Right lobe of liver (tissue), 6 donors: ENCODE results near the gene SCN4A. TPM values are rescaled to one million over a fixed set of nuclear protein-coding genes. Genes with fewer than 3 reads are reported as not detected.

Experiments
- ATAC-seq, 4 donors: fragments of 200-7000 bp; cut with Tn5 transposase; one replicate each; pipeline ENCODE4 v1.9.1; 2020; ENCODE audit warnings: mild to moderate bottlenecking in 4 of 4, moderate library complexity in 4 of 4
- DNase-seq, 3 donors: peaks; one replicate each; pipeline ENCODE4 v3.0.0-alpha.2; 2020
- H3K27ac ChIP-seq, 3 donors: fragments of 200-600 bp; one replicate each; pipeline ENCODE4 v1.8.0; 2022
- H3K27me3 ChIP-seq, 2 donors: fragments of 200-600 bp; one replicate each; pipeline ENCODE4 v1.8.0; 2022
- H3K36me3 ChIP-seq, 4 donors: fragments of 200-600 bp; sonication (generic) in 1 of 4; one replicate each; pipeline versions ENCODE4 v1.5.1 to v1.8.0; 2017 to 2022; ENCODE audit warnings: control low read depth in 1 of 4
- H3K4me1 ChIP-seq, 4 donors: fragments of 200-600 bp; sonication (generic) in 1 of 4; one replicate each; pipeline versions ENCODE4 v1.5.1 to v1.8.0; 2017 to 2022; ENCODE audit warnings: control low read depth in 1 of 4
- H3K4me3 ChIP-seq, 3 donors: fragments of 200-600 bp; one replicate each; pipeline ENCODE4 v1.8.0; 2022
- H3K9me3 ChIP-seq, 4 donors: fragments of 200-600 bp; sonication (generic) in 1 of 4; one replicate each; pipeline versions ENCODE4 v1.5.1 to v1.8.0; 2017 to 2022; ENCODE audit warnings: control low read depth in 1 of 4
- POLR2A ChIP-seq: fragments of 450-650 bp; IDR thresholded peaks from one replicate; pipeline ENCODE4 v1.6.1; 2017; ENCODE audit warnings: antibody characterized with exemption, mild to moderate bottlenecking
- WGBS: methylation state at CpG from one replicate; pipeline ENCODE4 v1.1.6; 2018; ENCODE audit warnings: low coverage, low lambda C conversion rate; ENCODE audit not compliant: insufficient coverage; ENCODE audit errors: missing lambda C conversion rate; 5-methylcytosine and 5-hydroxymethylcytosine counted together
- intact Hi-C, 2 donors: fragments of 100-400 bp; cut with DNase I; formaldehyde crosslinking; loops; one replicate each; pipeline versions ENCODE4 v1.11.2 to v1.14.1; 2022
- total RNA-seq, 6 experiments: library from RNA; depleted of rRNA in 2 of 6; stranded (reverse); fragments of >200 nt in 2 of 6; fragmentation: NEBNext Ultra II Directional in 3 of 6; extraction: Animal tissue kit (Norgen Biotek cat#: 25700) in 3 of 6; gene quantifications; one replicate each; pipeline versions ENCODE4 v1.1.0 to v1.2.4, GENCODE V29; 2016 to 2023
- TF ChIP-seq, protein P1 (sequence below), 4 donors: fragments of 200-600 bp in 3 of 4; fragments of 450-650 bp in 1 of 4; IDR thresholded peaks; one replicate each; pipeline versions ENCODE4 v1.5.1 to v1.8.0; 2016 to 2022; ENCODE audit warnings: antibody characterized with exemption in 4 of 4, mild to moderate bottlenecking in 2 of 4
- donor health status: DM: no; HTN: yes; CAD: no.
- donor health status: DM: no; HTN: no; CAD: no.
- donor health status: DM: no; HTN: no; CAD: no.
- donor health status: DM: no; HTN: yes; CAD: no.
- donor health status: DM: no; HTN: yes; CAD: no.

Gene SCN4A
- total RNA-seq, 6 experiments from 2014 or later, result 0.10 to 1.4 (median 0.20) TPM

- no peak for ATAC-seq
- no peak overlapping the region for H3K27ac ChIP-seq
- H3K4me3 ChIP-seq, result no peak overlapping the region
- intact Hi-C loops, result no loop called here
- DNase-seq, result no peak
- WGBS, result 53% methylated on average over 9 of the region's 21 CpGs
- no peaks in the 10 kb centered on the region for H3K9me3 ChIP-seq
- no peaks in the 10 kb centered on the region for H3K36me3 ChIP-seq
- H3K4me1 ChIP-seq, result no peaks in the 10 kb centered on the region
- TF ChIP-seq POLR2A, result no peak
- TF ChIP-seq, protein P1, sequence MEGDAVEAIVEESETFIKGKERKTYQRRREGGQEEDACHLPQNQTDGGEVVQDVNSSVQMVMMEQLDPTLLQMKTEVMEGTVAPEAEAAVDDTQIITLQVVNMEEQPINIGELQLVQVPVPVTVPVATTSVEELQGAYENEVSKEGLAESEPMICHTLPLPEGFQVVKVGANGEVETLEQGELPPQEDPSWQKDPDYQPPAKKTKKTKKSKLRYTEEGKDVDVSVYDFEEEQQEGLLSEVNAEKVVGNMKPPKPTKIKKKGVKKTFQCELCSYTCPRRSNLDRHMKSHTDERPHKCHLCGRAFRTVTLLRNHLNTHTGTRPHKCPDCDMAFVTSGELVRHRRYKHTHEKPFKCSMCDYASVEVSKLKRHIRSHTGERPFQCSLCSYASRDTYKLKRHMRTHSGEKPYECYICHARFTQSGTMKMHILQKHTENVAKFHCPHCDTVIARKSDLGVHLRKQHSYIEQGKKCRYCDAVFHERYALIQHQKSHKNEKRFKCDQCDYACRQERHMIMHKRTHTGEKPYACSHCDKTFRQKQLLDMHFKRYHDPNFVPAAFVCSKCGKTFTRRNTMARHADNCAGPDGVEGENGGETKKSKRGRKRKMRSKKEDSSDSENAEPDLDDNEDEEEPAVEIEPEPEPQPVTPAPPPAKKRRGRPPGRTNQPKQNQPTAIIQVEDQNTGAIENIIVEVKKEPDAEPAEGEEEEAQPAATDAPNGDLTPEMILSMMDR (IDR thresholded peaks at IDR 0.05), result no peak
- H3K27me3 ChIP-seq, result no peaks in the 10 kb centered on the region
These were observed 38.3 kb downstream of the SCN4A start for GRCh38 chr17:63934183-63935112.

- 75% methylated on average over 4 of the region's 8 CpGs for WGBS
- intact Hi-C loops, result no loop called here
- H3K27ac ChIP-seq, result no peak overlapping the region
- H3K4me3 ChIP-seq, result no peak overlapping the region
- DNase-seq, result no peak
- TF ChIP-seq, protein P1 (IDR thresholded peaks at IDR 0.05), result no peak
- no peaks in the 10 kb centered on the region for H3K4me1 ChIP-seq
- no peaks in the 10 kb centered on the region for H3K27me3 ChIP-seq
- H3K36me3 ChIP-seq, result no peaks in the 10 kb centered on the region
- no peak for ATAC-seq
- no peaks in the 10 kb centered on the region for H3K9me3 ChIP-seq
These were observed 39.1 kb downstream of the SCN4A start for GRCh38 chr17:63933598-63933997.

- TF ChIP-seq POLR2A, result no peak
- TF ChIP-seq, protein P1 (IDR thresholded peaks at IDR 0.05), result no peak
- no CpG with 5 or more reads among the region's 4 CpGs for whole genome bisulfite sequencing
- Histone ChIP-seq H3K4me3 (no peak overlapping the region), H3K36me3 (no peaks in the 10 kb centered on the region), H3K27ac (no peak overlapping the region), H3K9me3 (no peaks in the 10 kb centered on the region), H3K4me1 (no peaks in the 10 kb centered on the region), H3K27me3 (no peaks in the 10 kb centered on the region)
- intact Hi-C loops, result no loop called here
- no peak for DNase-seq
- ATAC-seq, result no peak
These were observed 40.0 kb downstream of the SCN4A start for GRCh38 chr17:63932721-63933120.

DNA sequence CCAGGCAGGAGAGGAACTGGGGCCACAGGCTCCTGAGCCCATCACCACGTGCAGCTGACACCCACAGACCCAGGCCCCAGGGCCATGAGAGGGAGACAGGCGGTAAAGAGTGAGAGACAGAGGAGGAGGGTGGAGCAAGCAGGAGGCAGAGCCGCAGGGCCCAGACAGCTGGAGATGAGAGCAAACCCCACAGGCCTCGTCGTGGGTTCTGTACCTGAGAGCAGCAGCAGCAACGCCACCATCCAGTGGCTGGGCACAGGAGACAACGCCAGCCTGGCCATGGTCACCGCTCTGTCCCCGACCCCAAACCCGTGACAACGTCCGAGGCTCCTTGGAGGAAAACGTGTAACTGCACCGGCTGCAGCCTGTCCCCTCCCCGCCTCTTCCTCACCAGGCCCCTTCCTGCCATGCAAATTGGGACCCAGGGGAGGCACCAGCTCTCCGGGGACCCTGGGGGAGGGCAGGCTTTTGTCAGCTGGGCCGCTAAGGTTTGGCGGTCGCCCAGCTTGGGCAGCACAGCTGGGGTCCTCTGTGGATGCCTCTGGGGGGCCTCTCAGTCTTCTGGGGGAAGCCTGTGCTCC lies 40.6 kb downstream of the SCN4A start, which contains the start of gene CD79B:
Gene CD79B (minus strand): TSS at position 351 of the 581 bp plus-strand sequence. CDS start 70 bp downstream, at position 281.
- no peak within 1 kb of the TSS for H3K4me3 ChIP-seq

More for the DNA sequence above, 40.6 kb downstream of the SCN4A start, which contains the start of gene CD79B:
- Histone ChIP-seq H3K27ac (peak within 1 kb of the TSS in 1 of 3 donors; percentile 34), H3K36me3 (no peaks in the 10 kb centered on the region), H3K9me3 (no peaks in the 10 kb centered on the region), H3K4me1 (no peaks in the 10 kb centered on the region), H3K27me3 (no peaks in the 10 kb centered on the region)
- WGBS, result 48% methylated on average over 2 of the region's 19 CpGs
- ATAC-seq (peak in 2 of 4 donors; percentile 13 to 24), DNase-seq (no peak)
- intact Hi-C loops, result no loop called here
- no peak for TF ChIP-seq POLR2A
- TF ChIP-seq, protein P1 (IDR thresholded peaks at IDR 0.05), result no peak
